Liver (tissue), 9 donors: ENCODE data around the gene DBP. TPM values are rescaled to one million over a fixed set of nuclear protein-coding genes. Genes with fewer than 3 reads are reported as not detected.

ENCODE experiments used
- DNase-seq: peaks from one replicate; pipeline ENCODE4 v3.0.0-alpha.2; 2017; ENCODE audit warnings: low spot score
- H3K27ac ChIP-seq, 2 donors: one replicate each; pipeline ENCODE4 v1.7.0; 2013; ENCODE audit warnings: inconsistent platforms in 2 of 2, low read length in 2 of 2, control low read depth in 1 of 2, low read depth in 1 of 2, mild to moderate bottlenecking in 1 of 2
- H3K27me3 ChIP-seq, 4 donors: one replicate each; pipeline versions ENCODE4 v1.6.1 to v1.7.0; 2013; ENCODE audit warnings: low read length in 3 of 4, inconsistent platforms in 1 of 4, mild to moderate bottlenecking in 1 of 4, moderate library complexity in 1 of 4; ENCODE audit not compliant: control insufficient read depth in 4 of 4, insufficient read depth in 4 of 4
- H3K36me3 ChIP-seq, 4 donors: one replicate each; pipeline versions ENCODE4 v1.6.1 to v1.7.0; 2013; ENCODE audit warnings: low read length in 3 of 4, mild to moderate bottlenecking in 3 of 4, low read depth in 1 of 4, moderate library complexity in 1 of 4; ENCODE audit not compliant: control insufficient read depth in 4 of 4, insufficient read depth in 3 of 4
- H3K4me1 ChIP-seq, 4 donors: one replicate each; pipeline versions ENCODE4 v1.6.1 to v1.7.0; 2013; ENCODE audit warnings: low read length in 3 of 4, mild to moderate bottlenecking in 3 of 4, moderate library complexity in 1 of 4; ENCODE audit not compliant: control insufficient read depth in 4 of 4, insufficient read depth in 4 of 4
- H3K4me3 ChIP-seq, 3 donors: one replicate each; pipeline versions ENCODE4 v1.6.1 to v1.7.0; 2013; ENCODE audit warnings: low read length in 3 of 3, control low read depth in 1 of 3, low read depth in 1 of 3, mild to moderate bottlenecking in 1 of 3
- H3K9ac ChIP-seq, 2 donors: one replicate each; pipeline ENCODE4 v1.7.0; 2013; ENCODE audit warnings: low read length in 2 of 2, mild to moderate bottlenecking in 2 of 2, moderate library complexity in 2 of 2, control low read depth in 1 of 2, low read depth in 1 of 2
- H3K9me3 ChIP-seq, 4 donors: one replicate each; pipeline versions ENCODE4 v1.6.1 to v1.7.0; 2013; ENCODE audit warnings: low read length in 3 of 4; ENCODE audit not compliant: control insufficient read depth in 4 of 4
- EGR1 ChIP-seq, 2 donors: IDR thresholded peaks; 2 replicates each; pipeline ENCODE4 v1.6.1; 2016 to 2018; ENCODE audit warnings: antibody characterized with exemption in 2 of 2, low read depth in 2 of 2
- FOXA1 ChIP-seq: IDR thresholded peaks from 2 replicates; pipeline ENCODE4 v1.6.1; 2016; ENCODE audit warnings: antibody characterized with exemption
- FOXA2 ChIP-seq: IDR thresholded peaks from 2 replicates; pipeline ENCODE4 v1.6.1; 2016; ENCODE audit warnings: antibody characterized with exemption
- GABPA ChIP-seq, 2 donors: IDR thresholded peaks in 1 of 2; conservative IDR thresholded peaks in 1 of 2; 2 replicates each; pipeline ENCODE4 v1.6.1; 2016; ENCODE audit warnings: antibody characterized with exemption in 2 of 2, mild to moderate bottlenecking in 1 of 2, moderate library complexity in 1 of 2
- HNF4A ChIP-seq, 2 donors: conservative IDR thresholded peaks; 2 replicates each; pipeline ENCODE4 v1.6.1; 2016; ENCODE audit warnings: antibody characterized with exemption in 2 of 2, mild to moderate bottlenecking in 2 of 2
- HNF4G ChIP-seq: IDR thresholded peaks from 2 replicates; pipeline ENCODE4 v1.6.1; 2016; ENCODE audit warnings: antibody characterized with exemption
- JUND ChIP-seq, 2 donors: IDR thresholded peaks; 2 replicates each; pipeline ENCODE4 v1.6.1; 2016; ENCODE audit warnings: antibody characterized with exemption in 2 of 2
- NR2F2 ChIP-seq: IDR thresholded peaks from 2 replicates; pipeline ENCODE4 v1.6.1; 2016; ENCODE audit warnings: antibody characterized with exemption
- RAD21 ChIP-seq, 2 donors: IDR thresholded peaks; 2 replicates each; pipeline ENCODE4 v1.6.1; 2016; ENCODE audit warnings: antibody characterized with exemption in 2 of 2, mild to moderate bottlenecking in 2 of 2
- TAF1 ChIP-seq: conservative IDR thresholded peaks from 2 replicates; pipeline ENCODE4 v1.6.1; 2016; ENCODE audit warnings: antibody characterized with exemption, mild to moderate bottlenecking
- YY1 ChIP-seq: IDR thresholded peaks from 2 replicates; pipeline ENCODE4 v1.6.1; 2016; ENCODE audit warnings: antibody characterized with exemption, mild to moderate bottlenecking
- WGBS: extraction: QIAGEN DNeasy Blood & Tissue Kit; methylation state at CpG from one replicate; pipeline ENCODE4 v1.1.7; 2013; 5-methylcytosine and 5-hydroxymethylcytosine counted together
- polyA plus RNA-seq, 2 donors: library from polyadenylated mRNA; stranded (reverse) in 1 of 2; unstranded in 1 of 2; fragments of 200-250 nt in 1 of 2; fragments of >200 nt in 1 of 2; fragmentation: Nextera tagmentation in 1 of 2; extraction: Ambion mirVana in 1 of 2; gene quantifications; one replicate each; pipeline versions ENCODE4 v1.2.1 to v1.2.3, GENCODE V29; 2013 to 2015
- total RNA-seq, 2 donors: library from RNA; depleted of rRNA; stranded (reverse); fragments of >200 nt; gene quantifications; one replicate each; pipeline ENCODE4 v1.2.3, GENCODE V29; 2014
- TF ChIP-seq, protein P1 (sequence below): IDR thresholded peaks from 2 replicates; pipeline ENCODE4 v1.6.1; 2016; ENCODE audit warnings: antibody characterized with exemption
- TF ChIP-seq, protein P2 (sequence below): IDR thresholded peaks from 2 replicates; pipeline ENCODE4 v1.6.1; 2016; ENCODE audit warnings: antibody characterized with exemption
- TF ChIP-seq, protein P3 (sequence below): fragments of 150-350 bp; IDR thresholded peaks from 2 replicates; pipeline ENCODE4 v1.5.1; 2017; ENCODE audit warnings: improper control_type of control experiment, low read depth, low read length; ENCODE audit not compliant: missing input control
- TF ChIP-seq, protein P4 (sequence below): IDR thresholded peaks from 2 replicates; pipeline ENCODE4 v1.6.1; 2016; ENCODE audit warnings: antibody characterized with exemption
- donor health status: healthy.
- donor health status: healthy.
- donor health status: healthy.
- donor health status: healthy.
- donor health status: healthy.

Gene DBP
- total and polyA plus RNA-seq, 4 donors = 1.2 to 4.5 (median 1.8) TPM

DNA sequence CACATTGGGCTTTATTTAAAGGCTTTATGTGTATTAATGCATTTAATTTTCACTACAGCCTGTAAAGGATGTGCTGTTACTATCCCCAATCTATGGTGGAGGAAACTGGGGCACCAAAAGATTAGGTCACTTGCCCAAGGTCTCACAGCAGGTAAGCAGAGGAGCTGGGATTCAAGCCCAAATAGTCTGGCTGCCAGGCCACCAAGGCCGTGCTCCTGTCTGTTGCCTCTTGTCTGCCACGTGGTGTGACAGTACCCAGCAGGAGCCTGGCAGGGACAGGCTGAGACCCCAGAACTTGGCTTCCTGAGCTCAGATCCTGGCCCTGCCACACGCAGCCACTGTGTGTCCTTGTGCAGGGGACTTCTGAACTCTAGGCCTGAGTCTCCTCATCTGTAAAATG, 31.2 kb upstream of the DBP start:
- H3K4me1 ChIP-seq = no peaks in the 10 kb centered on the region
- no peak overlapping the region for H3K27ac ChIP-seq
- WGBS = 84% methylated on average over 3 of the region's 3 CpGs
- no peak for DNase-seq
- no peaks in the 10 kb centered on the region for H3K9me3 ChIP-seq
- H3K27me3 ChIP-seq = no peaks in the 10 kb centered on the region
- no peaks in the 10 kb centered on the region for H3K36me3 ChIP-seq
- H3K9ac ChIP-seq = no peak overlapping the region
- TF ChIP-seq, protein P1, sequence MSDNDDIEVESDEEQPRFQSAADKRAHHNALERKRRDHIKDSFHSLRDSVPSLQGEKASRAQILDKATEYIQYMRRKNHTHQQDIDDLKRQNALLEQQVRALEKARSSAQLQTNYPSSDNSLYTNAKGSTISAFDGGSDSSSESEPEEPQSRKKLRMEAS = no peak
- TF ChIP-seq GABPA (IDR thresholded peaks at IDR 0.05 in 1 of 2, conservative IDR thresholded peaks at IDR 0.05 in 1 of 2) = no peak
- no peak for TF ChIP-seq EGR1 (IDR thresholded peaks at IDR 0.05; ENCODE audit: low read depth in 2 of 2)
- TF ChIP-seq YY1 = no peak
- no peak for TF ChIP-seq TAF1
- no peak for TF ChIP-seq FOXA2
- TF ChIP-seq HNF4G = no peak
- TF ChIP-seq, protein P2, sequence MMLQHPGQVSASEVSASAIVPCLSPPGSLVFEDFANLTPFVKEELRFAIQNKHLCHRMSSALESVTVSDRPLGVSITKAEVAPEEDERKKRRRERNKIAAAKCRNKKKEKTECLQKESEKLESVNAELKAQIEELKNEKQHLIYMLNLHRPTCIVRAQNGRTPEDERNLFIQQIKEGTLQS = no peak
- H3K4me3 ChIP-seq = no peak overlapping the region

DNA sequence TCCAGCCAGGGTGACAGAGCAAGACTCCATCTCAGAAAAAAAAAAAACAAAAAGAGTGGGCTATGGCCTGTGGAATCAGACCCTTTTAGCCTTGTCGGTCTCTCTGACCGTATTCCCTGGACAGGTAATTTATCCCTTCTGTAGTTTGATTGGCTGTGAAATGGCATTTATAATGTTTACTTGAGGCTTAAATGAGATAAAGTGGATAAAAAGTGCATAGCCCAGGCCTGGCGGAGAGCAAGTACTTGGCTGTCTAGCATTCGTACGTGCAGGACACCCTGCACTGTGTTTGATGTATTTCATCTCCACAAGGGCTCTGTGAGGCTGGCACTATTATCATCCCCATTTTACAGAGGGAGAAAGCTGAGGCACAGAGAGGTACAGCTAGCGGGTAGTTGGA, 28.6 kb upstream of the DBP start:
- no peak overlapping the region for H3K9ac ChIP-seq
- WGBS = 88% methylated on average over 6 of the region's 6 CpGs
- H3K9me3 ChIP-seq = no peaks in the 10 kb centered on the region
- H3K4me1 ChIP-seq = peaks cover 0 to under 1% (median 0%) of the 10 kb centered on the region in 4 donors
- H3K27ac ChIP-seq = no peak overlapping the region
- no peak for DNase-seq
- TF ChIP-seq HNF4A (conservative IDR thresholded peaks at IDR 0.05) (no peak), NR2F2 (no peak), FOXA1 (no peak), GABPA (IDR thresholded peaks at IDR 0.05 in 1 of 2, conservative IDR thresholded peaks at IDR 0.05 in 1 of 2) (no peak), EGR1 (IDR thresholded peaks at IDR 0.05; ENCODE audit: low read depth in 2 of 2) (no peak), TAF1 (no peak)
- TF ChIP-seq, protein P3, sequence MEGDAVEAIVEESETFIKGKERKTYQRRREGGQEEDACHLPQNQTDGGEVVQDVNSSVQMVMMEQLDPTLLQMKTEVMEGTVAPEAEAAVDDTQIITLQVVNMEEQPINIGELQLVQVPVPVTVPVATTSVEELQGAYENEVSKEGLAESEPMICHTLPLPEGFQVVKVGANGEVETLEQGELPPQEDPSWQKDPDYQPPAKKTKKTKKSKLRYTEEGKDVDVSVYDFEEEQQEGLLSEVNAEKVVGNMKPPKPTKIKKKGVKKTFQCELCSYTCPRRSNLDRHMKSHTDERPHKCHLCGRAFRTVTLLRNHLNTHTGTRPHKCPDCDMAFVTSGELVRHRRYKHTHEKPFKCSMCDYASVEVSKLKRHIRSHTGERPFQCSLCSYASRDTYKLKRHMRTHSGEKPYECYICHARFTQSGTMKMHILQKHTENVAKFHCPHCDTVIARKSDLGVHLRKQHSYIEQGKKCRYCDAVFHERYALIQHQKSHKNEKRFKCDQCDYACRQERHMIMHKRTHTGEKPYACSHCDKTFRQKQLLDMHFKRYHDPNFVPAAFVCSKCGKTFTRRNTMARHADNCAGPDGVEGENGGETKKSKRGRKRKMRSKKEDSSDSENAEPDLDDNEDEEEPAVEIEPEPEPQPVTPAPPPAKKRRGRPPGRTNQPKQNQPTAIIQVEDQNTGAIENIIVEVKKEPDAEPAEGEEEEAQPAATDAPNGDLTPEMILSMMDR = no peak
- TF ChIP-seq, protein P4, sequence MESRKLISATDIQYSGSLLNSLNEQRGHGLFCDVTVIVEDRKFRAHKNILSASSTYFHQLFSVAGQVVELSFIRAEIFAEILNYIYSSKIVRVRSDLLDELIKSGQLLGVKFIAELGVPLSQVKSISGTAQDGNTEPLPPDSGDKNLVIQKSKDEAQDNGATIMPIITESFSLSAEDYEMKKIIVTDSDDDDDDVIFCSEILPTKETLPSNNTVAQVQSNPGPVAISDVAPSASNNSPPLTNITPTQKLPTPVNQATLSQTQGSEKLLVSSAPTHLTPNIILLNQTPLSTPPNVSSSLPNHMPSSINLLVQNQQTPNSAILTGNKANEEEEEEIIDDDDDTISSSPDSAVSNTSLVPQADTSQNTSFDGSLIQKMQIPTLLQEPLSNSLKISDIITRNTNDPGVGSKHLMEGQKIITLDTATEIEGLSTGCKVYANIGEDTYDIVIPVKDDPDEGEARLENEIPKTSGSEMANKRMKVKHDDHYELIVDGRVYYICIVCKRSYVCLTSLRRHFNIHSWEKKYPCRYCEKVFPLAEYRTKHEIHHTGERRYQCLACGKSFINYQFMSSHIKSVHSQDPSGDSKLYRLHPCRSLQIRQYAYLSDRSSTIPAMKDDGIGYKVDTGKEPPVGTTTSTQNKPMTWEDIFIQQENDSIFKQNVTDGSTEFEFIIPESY = no peak
- TF ChIP-seq, protein P2 = no peak
- TF ChIP-seq, protein P1 = no peak
- H3K27me3 ChIP-seq = no peaks in the 10 kb centered on the region
- H3K36me3 ChIP-seq = no peaks in the 10 kb centered on the region
- no peak overlapping the region for H3K4me3 ChIP-seq

DNA sequence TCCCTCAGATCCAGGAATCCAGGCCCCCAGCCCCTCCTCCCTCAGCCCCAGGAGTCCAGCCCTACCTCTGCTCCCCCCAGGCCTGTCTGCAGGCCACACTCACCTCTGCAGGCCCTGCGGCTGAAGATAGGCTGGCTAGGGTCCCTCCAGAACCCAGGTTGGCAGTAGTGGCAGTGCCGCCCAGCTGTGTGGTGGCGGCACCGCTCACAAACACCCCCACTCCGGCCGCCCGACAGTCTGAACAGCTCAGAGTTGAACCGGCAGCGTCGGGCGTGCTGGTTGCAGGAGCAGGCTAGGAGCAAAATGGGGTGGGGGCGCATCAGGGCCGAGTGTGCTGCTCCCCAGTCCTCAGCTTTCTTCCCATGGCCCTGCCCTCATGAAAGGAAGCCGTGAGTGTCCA, 27.3 kb upstream of the DBP start:
- Histone ChIP-seq H3K4me3 (no peak overlapping the region), H3K9ac (no peak overlapping the region), H3K27ac (no peak overlapping the region), H3K36me3 (no peaks in the 10 kb centered on the region), H3K27me3 (no peaks in the 10 kb centered on the region), H3K4me1 (peaks cover 0 to 2% (median 0%) of the 10 kb centered on the region in 4 donors), H3K9me3 (no peaks in the 10 kb centered on the region)
- DNase-seq = no peak
- WGBS = 95% methylated on average over 14 of the region's 14 CpGs
- no peak for TF ChIP-seq FOXA1
- TF ChIP-seq EGR1 (IDR thresholded peaks at IDR 0.05; ENCODE audit: low read depth in 2 of 2) = no peak
- no peak for TF ChIP-seq RAD21 (IDR thresholded peaks at IDR 0.05)
- no peak for TF ChIP-seq JUND (IDR thresholded peaks at IDR 0.05)
- no peak for TF ChIP-seq HNF4A (conservative IDR thresholded peaks at IDR 0.05)
- no peak for TF ChIP-seq GABPA (IDR thresholded peaks at IDR 0.05 in 1 of 2, conservative IDR thresholded peaks at IDR 0.05 in 1 of 2)
